T-helper 1 cell treated with Interleukin-12 subunit alpha and Interleukin-12 subunit beta and Interleukin-4 antibody, amounts not matched to agents 30 ng/mL and 1 ng/mL, for 36 hours (primary cell): ENCODE results near the gene ADAMTS2. TPM values are rescaled to one million over a fixed set of nuclear protein-coding genes. Genes with fewer than 3 reads are reported as not detected.
"Not testable (repeated sequence)": the region's sequence is repeated elsewhere in the genome, so short reads cannot be mapped to it uniquely, and the experiment has no call there.

Experiments
- intact Hi-C: fragments of 100-400 bp; cut with micrococcal nuclease; formaldehyde crosslinking; loops from one replicate; pipeline ENCODE4 v1.15.1; 2024
- total RNA-seq: library from RNA; stranded (reverse); gene quantifications from 2 replicates; pipeline ENCODE4 v1.2.3, GENCODE V29; 2022

Gene ADAMTS2
- total RNA-seq, 1 donor from 2014 or later, result not detected

DNA sequence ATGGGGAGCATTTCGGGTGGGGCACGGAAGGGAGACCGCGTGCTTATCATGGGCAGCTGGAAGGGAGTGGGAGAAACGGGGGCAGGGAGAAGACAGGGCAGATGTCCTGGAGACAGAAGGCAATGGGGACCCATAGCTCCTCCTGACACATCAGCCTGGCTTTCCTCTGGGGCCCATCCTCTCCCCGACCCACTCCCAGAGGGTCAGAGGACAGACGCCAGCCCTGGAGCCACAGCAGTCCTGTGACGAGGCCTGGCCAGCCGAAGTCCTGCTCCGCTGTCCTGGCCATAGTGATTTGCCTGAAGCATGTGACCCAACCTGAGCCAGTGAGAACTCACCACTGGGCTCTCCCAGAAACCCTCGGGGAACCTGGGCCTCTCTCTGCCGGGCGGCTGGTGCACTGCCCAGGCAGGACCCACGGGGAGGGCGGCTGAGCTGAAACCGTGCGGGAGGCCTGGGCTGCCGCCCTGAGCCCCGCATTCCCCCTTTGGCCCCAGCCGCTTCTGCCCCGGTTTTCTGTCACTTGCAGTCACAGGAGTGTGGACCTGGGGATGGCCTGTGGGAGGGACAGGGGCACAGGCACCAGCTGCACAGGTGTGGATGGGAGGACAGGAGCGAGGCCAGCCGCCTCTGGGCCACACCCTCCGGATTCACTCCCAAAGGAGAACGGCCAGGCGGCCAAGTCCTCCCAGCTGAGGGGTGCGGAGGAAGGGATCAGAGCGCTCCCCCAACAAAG lies 19.8 kb downstream of the ADAMTS2 start:
- intact Hi-C loops, result no loop called here

DNA sequence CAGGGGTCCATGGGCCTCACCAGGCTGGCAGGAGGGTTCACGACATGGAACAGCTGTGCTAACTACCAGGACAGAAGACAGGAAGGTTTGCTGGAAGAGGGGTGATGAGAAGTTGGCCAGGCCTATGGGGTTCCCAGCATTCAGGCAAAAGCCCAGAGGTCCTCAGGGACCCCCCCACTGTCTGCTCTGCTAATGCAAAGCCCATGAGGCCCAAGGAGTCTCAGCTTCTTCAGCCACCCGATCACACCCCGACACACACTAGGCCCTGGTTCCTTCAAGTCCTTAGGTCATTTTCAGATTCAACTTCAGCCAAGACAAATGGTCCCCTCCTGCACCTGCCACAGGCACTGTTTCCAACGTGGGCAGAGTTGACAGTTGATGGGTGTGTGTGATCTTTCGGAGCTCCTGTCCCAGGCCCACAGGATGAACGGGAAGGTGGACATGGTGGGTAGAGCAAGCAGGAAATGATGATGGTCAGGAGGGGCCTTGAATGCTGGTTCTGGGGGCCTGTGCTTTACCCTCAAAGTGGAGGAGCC lies 20.4 kb downstream of the ADAMTS2 start:
- intact Hi-C loops, result no loop called here

DNA sequence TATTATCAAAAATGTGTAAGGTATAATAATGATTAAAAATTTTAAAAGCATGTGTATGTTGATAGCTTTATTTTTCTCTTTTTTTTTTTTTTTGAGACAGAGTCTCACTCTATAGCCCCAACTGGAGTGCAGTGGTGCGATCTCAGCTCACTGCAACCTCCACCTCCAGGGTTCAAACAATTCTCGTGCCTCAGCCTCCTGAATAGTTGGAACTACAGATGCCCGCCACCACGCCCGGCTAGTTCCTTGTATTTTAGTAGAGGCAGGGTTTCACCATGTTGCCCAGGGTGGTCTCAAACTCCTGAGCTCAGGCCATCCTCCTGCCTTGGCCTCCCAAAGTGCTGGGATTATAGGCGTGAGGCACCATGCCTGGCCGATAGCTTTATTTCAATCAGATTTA lies 20.9 kb downstream of the ADAMTS2 start:
- intact Hi-C loops, result not testable (repeated sequence)

DNA sequence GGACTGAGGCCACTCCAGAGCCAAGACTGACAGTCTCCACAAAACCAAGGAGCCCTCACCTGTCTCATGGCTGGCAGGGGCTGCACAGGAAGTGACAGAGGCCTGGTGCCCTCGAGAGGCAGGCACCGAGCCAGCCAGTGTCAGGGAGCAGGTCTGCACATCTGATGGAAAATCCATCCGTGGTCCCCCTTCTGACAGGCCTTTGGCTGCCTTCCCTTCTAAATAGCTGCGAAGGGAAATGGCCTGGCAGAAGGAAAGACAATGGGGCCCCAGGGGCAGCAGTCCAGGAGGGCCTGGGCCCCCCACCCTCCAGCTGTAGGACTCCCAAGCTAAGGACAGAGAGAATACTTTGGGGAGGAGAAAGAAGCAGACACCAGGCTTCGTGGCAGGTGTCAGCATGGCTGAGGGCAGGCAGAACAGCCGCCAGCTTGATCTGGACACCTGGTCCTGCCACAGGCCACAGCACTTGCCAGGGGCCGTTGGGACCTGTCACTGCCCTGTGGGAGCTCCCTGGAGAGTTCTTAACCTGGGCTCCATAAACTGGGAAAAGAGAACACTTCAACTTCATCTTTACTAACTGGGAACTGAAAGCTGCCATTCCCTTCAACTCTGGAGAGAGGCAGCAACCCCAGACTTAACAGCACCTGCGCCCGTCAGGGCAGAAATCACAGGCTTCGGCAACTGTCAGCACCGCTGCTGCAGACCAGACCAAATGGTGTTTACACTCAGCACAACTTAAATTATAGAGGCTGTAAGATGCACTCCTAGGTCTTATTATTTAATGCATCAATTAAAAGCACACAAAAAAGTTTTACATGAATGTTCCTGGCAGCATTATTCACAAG lies 22.0 kb downstream of the ADAMTS2 start:
- intact Hi-C loops, result no loop called here

DNA sequence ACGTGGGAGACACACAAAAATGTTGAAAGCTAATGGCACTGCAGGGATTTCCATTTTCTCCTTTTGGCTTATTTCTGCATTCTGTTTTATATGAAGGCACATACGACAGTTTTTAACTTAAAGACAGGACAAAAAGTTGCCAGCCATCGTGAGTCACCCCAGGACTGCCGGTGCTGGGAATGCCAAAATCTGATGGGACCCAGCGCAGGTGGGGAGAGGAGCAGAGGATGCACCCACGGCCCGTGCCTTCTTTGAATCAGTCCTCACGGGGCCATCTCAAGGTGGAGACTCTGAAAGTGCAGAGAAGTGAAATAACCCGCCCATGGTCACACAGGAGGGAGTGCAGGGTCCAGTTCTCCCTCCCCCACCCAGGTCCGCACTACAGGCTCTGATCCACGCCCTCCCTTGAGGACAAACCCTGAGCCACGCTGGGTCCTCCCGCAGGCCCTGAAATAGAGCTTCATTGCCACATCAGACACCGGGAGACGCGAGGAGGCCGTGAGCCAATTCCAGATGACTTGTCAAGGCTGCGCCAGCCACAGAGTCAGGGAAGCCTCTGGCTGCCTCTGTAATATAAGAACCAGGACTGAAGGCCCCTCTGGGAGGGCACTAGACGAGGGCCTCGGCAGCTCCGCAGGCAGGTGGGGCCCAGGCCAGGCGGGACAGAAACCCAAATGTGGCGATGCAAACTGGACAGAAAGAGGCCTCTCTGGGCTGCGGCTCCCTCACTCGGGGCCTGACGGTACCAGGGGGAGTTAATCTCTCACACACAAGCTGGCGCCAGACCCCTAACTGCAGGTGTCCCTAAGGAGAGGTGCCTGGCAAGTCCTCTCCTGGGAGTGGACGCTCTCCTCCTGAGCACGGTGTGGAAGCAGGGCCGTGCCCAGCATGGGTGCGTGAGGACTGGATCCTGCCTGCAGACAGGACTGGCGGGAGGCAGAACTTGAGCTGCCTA lies 22.9 kb downstream of the ADAMTS2 start:
- intact Hi-C loops, result no loop called here

DNA sequence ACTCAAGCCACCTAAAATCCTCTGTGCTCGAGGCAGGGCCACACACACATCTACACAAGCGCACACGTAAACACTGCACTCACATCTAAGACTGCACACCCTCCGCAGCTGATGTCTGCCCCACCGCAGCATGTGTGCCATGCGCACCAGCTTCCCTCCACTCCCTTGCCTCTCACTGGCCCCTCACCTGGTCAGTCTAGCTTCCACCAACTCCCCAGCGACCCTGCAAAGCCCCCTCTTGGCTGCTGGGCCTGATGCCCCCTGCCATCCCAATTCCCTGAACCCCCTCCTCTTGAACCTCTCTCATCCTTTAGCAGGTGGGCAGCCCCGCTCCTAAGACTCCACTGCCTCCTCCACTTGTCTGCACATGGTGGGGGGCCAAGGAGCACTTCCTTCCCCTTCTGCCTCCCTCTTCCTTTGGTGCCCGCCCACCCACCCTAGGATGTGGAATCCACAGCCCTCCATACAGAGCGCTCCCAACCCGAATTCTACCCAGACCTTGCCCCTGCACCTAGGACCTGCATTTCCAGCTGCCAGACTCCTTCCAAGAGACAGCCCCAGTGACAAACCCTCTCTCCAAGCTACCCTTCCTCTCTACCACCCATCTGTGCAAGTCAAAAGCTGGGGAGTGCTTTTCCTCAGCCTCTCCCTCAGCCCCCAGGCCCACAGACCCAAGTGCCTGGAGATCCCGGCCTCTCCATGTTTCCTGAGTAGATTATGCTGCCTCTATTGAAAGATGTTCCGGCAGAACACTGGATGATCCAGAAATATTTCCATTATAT lies 23.9 kb downstream of the ADAMTS2 start:
- intact Hi-C loops, result no loop called here

DNA sequence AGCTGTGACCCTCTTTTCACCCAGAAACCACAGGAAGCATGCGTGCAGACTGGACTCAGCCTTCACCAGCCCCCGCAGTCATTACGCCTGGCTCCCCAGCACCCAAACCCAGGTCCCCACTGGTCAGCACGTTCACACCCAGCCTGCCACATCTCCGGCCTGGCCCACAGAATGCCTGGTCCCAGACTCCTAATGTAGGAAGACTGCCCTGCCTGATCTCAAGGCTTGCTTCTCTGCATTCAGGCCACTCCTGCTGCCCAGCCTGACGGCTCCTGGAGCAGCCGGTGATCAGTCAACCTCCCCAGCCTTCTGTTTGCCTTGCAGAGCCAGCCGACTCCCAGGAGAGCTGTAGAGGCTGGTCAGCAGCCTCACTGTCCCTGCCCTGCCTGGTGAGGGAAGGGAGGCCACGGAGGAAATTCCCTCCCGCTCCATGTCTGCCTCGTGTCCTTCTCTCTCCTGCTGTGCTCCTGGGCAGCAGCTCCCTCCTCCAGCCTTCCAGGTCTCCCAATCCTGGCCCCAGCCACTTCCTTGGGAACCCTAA lies 25.4 kb downstream of the ADAMTS2 start:
- intact Hi-C loops, result no loop called here

DNA sequence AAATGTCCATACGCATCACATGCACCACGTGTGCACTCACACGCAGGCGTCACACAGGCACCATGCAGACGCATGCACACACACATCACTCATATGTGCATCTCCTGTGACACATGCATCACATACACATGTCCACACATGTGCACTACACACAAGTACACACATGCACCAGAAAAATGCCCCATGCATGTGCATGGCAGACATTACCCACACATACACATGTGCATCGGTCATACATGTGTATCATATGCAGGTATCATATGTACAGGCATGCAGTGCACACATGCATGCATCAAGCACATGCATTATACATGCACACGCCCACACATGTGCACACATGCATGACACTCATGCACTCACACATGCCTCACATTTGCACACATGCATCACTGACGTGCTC lies 26.1 kb downstream of the ADAMTS2 start:
- intact Hi-C loops, result no loop called here

DNA sequence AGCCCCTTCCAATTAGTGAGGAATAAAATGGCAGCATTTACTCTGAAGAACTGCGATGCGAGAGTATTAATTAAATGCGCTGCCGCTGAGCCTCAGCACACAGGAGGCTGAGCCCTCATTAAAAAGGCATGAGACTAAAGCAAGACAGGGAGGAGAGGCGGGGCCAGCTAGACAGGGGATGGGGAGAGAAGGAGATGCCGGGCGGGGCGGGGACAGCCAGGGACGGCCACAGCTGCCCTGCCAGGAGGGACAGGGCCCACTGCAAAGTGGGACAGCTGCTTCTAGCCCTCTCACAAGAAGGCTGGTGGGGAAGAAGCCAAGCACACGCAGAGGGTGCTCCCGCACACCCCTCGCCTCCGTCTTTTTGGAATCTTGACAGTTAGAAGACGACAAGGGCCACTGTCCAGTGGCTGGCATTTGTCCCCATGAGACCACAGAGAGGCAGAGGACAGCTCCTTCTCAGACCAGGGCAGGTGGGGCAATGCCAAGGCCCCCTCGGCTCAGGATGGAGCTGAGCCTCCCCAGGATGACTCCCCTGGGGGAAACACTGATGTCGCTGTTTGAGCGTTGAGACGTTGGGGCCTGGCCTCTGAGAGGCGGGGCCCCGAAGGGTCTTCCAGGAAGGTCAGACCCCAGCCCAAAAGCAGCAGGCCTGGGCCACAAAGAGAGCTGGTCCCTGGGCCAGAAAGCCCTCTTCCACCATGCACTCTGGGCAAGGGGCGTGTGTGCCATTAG lies 26.9 kb downstream of the ADAMTS2 start:
- intact Hi-C loops, result no loop called here

DNA sequence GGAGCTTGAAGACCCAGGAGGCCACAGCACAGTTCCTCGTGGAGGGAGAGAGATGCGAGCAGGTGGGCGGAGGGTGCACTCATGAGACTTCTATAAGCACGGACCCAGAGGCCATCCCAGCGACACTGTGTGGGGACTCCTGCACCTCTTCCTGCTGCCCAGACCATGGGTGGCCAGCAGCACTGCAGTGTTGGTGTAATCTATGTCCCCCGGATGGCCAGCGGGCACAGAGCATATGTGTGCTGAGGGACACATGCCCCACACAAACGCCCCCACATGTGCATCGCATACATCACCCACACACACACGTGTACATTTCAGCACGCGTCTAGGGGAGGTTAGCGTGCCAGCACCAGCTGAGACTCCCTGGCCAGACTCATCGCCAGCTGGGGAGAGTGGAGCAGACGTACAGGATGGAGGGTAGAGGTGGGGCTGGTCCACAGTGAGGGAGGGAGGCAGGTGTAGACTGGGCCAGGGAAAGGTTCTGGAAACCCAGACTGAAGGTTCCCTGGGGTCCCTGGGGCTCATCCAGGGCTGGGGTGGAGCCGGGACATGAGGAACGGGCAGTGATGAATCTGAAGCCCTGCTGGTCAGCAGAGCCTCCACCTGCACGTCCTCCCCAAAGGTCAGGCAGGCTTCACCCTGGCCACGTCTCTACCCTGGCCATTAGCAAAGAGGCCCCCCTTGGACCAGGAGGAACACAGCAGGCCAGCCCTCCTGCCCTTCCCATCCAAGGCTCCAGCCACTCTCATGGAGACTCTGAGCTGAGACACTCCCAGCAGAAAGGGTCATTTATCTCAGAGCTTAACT lies 27.6 kb downstream of the ADAMTS2 start:
- intact Hi-C loops, result no loop called here

DNA sequence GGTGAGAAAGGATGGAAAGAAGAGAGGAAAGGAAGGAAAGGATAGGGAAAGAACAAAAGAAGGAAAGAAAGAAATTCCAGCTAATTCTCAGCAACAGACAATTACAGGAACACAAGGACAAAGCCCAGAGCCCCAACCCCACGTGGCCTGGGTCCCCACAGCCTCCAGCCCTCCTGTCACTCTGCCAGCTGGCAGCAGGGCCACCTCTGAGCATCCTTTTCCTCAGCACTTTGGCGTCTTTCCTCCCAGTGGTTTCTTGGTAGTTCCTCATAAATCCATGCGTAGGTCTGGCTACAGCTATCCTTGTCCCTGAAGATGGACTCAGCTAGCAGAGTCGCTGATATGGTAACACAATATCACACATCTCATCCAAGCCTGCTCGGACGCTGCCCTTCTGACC lies 28.3 kb downstream of the ADAMTS2 start:
- intact Hi-C loops, result no loop called here

DNA sequence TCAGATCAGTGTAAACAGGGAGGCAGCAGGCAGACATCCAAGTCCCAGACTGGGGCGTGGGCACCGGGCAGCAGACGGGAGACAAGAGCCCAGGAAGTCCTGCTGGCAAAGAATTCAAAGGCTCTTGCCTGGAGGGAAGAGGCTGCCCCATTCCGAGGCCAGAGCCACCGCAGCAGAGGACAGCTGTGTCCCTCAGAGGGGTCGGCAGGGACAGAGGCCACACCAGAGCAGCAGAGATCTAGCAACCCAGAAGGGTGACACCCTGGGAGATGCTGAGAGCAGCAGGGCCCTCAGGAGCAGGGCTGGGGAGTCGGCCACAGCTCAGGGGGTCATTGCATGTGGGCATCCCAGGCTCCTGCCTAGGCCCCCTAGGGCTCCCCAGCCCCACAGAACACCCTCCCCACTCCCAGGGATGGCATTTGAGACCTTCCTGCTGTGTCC lies 29.1 kb downstream of the ADAMTS2 start:
- intact Hi-C loops, result no loop called here

DNA sequence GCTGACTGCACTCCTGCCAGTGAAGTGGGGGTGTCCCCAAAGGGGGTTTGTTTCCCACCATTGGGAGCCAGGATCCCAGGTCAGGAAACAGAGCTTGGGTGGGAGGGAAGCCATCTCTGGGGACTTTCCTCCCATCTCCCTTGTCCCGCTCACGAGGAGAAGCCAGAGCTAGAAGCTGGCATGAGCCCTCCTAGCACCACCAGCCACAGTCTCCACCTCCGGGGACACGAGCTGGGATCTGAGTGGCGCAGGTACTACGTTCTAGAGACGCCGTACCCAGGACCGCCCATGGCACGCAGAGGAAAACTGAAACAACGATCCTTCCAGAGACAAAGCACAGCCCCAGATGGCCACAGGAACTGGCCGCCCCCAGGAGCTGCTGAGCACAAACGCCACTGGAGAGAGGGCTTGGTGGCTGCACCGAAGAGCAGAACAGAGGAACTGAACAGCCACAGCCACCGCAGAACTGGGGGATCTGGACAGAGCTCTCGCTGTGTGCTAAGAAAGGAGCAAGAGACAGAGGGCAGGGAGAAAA lies 29.8 kb downstream of the ADAMTS2 start:
- intact Hi-C loops, result no loop called here

DNA sequence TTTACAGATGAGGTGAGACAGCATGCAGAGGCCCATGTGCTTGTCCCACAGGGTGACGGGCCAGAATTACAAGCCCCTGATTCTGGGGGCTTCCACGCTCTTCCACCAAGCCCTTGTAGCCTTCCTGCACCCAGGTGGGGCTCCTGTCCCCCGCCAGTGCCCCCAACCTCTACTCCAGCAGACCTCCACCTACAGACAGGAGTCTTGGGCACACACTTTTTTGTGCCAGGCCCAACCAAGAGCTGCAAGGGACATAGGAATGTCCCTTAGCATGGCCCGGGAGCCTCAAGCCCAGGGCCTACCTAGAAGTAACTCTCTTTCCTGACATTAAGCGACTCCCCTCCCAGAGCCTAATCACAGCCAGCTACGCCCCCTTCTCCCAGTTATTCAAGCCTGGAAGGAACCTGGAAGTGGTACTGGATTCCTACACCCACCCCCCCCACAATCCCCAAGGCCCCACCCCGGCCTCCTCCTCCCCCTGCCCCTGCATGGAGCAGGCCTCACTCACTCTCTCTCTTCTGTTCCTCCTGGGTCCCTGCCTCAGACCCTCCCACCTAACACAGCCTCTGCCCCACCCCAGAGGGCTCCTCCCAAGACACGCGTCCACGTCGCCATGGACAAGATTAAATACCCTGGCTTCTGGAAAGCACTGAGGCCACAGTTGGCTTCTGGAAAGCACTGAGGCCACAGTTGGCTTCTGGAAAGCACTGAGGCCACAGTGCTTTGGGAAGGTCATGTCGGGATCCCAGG lies 30.5 kb downstream of the ADAMTS2 start:
- intact Hi-C loops, result no loop called here

DNA sequence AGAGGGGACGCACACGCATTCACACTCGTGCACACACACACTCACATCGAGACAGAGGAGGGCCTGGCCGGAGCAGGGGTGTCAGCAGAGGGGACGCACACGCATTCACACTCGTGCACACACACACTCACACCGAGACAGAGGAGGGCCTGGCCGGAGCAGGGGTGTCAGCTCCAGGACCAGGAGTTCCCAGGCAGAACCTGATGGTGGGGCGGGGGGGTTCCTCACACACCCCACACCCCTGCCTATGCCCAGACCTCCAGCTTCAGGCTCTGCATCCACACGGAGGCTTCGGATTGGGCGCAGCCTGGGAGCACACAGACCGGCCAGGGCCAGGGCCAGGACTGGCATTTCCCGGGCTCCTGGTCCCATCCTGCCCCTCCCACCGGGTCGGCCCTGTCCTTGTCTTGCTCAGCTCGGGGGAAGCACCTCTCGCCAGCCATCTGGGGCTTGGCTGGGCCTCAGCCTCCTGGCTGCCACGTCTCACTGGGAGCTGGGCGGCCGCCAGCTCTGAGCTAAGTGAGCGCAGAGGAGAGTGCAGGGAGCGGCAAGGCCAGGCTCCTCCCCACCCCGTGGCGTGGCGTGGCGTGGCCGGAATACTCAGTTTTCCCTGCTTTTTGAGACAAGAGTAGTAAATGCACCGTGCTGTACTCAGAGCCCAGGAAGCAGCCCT lies 31.3 kb downstream of the ADAMTS2 start:
- intact Hi-C loops, result no loop called here

DNA sequence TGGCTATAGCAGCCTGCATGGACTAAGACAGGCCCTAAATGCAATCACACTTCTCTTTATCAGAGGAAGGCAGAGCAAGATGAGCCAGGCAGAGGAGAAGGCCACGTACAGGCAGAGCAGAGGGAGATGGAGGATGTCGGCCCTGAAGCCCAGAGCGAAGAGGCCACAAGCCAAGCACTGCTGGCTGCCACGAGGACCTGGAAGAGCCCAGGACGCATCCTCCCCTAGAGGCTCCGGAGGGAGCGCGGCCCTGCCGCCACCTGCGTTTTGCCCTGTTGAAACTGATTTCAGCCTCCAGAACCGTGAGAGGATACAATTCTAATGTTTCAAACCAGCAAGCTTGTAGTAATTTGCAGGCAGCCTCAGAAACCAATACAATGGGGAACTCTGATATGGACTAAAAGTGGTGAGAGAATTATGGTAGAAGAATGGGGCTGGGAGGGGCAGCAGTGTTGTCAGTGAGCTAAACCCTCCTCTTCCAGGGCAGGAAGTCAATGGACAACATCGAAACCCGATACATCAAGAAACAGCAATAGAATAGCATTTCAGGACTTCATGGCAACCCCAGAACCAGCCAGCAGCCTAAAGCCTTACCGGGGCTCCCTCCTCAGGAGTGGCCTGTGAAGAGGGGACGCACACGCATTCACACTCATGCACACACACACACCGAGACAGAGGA lies 32.6 kb downstream of the ADAMTS2 start:
- intact Hi-C loops, result no loop called here

DNA sequence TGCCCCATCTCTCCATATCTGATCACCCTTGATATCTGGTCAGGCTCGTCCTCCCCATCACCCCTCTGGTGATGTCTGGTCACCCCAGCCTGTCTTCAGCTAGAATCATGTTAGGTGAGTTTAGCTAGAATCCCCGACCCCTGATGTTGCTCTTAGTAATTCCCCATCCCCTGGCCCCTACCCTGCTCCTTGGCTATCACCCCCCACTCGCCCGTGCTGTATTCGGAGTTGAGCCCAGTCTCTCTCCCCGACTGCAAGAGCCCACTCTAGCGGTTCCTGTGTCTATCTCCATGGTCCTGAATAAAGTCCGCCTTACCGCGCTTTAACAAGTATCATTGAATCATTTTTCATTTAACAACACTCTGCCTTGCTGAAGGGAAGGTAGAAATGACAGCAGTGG lies 33.7 kb downstream of the ADAMTS2 start:
- intact Hi-C loops, result no loop called here
